ENCODE results near the gene HCN4. TPM values are rescaled to one million over a fixed set of nuclear protein-coding genes. Genes with fewer than 3 reads are reported as not detected.
A peak's percentile ranks its signal among the peaks of the same experiment; 100 is the strongest.

Gene HCN4
- total RNA-seq, 2 donors from 2014 or later: not detected

DNA sequence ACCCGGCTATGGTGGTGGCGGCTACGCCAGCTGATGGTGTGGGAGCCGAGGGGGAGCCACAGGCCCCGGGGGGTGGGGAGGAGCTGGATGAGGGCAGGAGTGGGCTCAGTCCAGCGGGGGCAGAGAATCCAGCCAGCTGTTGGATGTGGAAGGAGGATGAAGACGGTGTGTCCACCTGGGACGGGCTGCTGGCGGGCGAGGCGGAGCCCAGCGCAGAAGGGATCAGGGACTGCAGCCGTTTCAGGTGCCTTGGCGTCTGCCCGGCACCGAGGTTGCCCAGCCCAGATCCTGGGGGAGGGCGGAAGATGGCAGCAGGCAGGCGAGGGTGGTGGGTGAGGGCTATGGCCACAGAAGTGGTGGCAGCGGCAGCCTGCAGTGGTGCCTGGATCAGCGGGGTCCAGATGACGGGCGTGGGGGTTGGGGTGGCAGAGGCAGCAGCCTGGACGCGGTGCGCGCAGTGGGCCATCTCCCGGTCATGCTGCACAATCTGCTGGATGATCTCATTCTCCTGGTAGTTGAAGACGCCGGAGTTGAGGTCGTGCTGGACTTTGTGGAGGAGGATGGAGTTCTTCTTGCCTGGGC is 45.3 kb downstream of the HCN4 start:
- H3K27me3 Mint-ChIP-seq: peaks cover 48% of the 10 kb centered on the region
- H3K27ac Mint-ChIP-seq: no peak overlapping the region
- H3K4me1 Mint-ChIP-seq: peaks cover 4% of the 10 kb centered on the region
- H3K4me3 Mint-ChIP-seq: no peak overlapping the region
- H3K36me3 Mint-ChIP-seq (ENCODE audit: low read depth): peaks cover 3% of the 10 kb centered on the region
- H3K9me3 ChIP-seq (ENCODE audit: control insufficient read depth, low read length, poor library complexity, severe bottlenecking): no peaks in the 10 kb centered on the region
- ATAC-seq: no peak
- DNase-seq: no peak

DNA sequence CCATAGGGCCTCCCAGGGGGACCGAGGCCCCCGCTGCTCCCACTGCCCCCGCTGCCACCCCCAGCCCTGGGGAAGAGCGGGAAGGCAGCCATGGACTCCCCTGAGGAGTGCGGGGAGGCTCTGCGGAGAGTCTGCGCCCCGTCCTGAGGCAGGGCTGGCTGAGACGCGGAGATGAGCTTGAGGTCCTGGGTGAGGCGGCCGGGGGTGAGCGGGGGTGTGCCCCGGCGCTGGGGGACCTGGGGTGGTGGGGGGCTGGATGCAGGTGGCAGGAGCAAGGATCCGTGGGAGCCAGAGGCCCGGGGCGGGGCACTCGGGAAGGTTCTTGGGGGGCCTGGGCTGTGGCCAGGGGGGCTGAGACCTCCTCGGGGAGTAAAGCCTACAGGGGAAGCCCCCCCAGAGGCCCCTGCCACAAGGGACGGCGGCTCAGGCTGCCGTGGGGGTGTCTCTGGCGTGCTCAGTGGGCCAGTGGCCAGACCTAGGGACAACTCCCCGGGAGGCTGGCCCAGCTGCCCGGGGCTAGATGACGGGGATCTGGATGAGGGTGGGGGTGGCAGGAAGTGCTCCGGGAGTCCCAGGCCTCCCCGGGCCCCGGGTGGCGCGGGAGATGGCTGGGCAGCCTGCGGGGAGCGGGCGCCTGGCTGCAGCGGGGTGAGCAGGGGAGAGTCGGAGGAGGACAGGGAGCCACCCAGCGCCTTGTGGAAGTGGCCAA is 45.9 kb downstream of the HCN4 start:
- ATAC-seq (no peak), DNase-seq (no peak)
- Mint-ChIP-seq H3K36me3 (ENCODE audit: low read depth) (peaks cover 3% of the 10 kb centered on the region), H3K4me1 (peaks cover 4% of the 10 kb centered on the region), H3K27ac (no peak overlapping the region), H3K27me3 (peaks cover 42% of the 10 kb centered on the region), H3K4me3 (no peak overlapping the region)
- no peaks in the 10 kb centered on the region for H3K9me3 ChIP-seq (ENCODE audit: control insufficient read depth, low read length, poor library complexity, severe bottlenecking)

DNA sequence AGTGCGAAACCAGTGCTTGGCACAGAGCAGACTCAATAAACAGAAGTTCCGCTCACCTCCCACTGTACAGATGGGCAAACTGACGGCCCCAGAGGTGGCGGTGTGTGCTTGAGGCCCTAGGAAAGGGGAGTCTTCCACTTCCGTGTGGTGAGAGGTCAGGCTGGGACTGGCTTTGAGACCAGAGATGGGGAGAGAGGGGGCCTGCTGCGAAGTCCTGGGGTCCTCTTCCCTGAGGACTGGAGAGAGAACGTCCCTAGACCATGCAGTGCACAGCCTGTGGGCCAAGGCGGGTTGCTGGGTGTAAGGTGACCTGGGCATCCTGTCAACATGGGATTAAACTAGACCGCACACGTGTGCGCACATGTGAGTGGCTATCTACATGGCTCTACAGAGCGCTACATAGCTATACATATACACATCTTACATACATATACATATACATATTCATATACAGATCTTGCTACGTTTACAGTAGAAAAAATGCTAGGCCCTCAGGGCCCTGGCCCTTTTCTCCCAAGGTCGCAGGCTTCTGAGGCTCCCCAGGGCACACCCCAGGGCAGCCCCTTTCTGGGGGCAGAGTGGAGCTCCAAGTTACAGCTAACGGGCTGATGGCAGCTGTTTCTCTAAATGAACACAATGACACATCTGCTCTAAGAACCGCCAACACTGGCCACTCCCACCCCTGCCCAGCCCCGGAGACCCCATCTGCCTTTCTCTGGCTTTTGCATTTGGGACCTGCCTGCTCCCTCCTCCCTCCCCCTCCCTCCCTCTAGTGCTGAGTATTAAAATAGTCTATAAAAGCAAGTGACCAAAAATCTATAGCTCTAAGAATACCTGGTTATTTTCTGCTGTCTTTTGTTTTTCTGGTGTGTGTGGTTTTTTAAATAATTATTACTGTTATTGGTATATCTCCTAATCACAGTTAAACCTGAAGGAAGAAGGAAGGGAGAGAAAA is 47.0 kb downstream of the HCN4 start:
- H3K4me3 Mint-ChIP-seq: no peak overlapping the region
- peaks cover 7% of the 10 kb centered on the region for H3K36me3 Mint-ChIP-seq (ENCODE audit: low read depth)
- ATAC-seq (no peak), DNase-seq (no peak)
- peaks cover 41% of the 10 kb centered on the region for H3K27me3 Mint-ChIP-seq
- H3K9me3 ChIP-seq (ENCODE audit: control insufficient read depth, low read length, poor library complexity, severe bottlenecking): no peaks in the 10 kb centered on the region
- no peak overlapping the region for H3K27ac Mint-ChIP-seq
- peaks cover 5% of the 10 kb centered on the region for H3K4me1 Mint-ChIP-seq

DNA sequence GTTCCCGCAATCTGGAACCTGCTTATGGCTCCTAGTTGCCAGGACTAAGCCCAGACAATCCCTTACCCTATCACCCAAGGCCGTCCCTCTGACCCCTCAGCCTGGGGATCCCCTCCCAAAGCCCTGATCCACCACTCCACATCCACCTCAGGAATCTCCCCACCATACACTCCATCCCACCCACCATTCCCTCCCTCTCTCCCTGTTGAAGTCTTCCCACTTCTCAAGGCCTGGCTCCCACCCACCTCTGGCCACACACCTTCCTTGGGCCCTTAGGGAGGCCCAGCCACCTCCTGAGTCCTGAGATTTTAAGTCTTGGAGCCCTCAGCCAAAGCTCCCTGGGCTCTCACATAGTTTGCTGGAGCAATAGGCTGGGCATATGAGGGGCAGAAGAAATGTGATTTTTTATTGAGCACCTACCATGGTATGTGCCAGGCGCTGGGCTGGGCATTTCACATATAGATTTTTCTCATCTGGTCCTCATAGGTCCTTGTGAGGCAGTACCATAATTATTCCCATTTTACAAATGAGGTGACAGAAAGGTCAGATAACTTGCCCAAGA is 48.1 kb downstream of the HCN4 start:
- Mint-ChIP-seq H3K4me1 (peaks cover 5% of the 10 kb centered on the region), H3K27me3 (peaks cover 33% of the 10 kb centered on the region), H3K36me3 (ENCODE audit: low read depth) (peaks cover 7% of the 10 kb centered on the region), H3K4me3 (no peak overlapping the region), H3K27ac (no peak overlapping the region)
- no peak for ATAC-seq
- no peak for DNase-seq
- H3K9me3 ChIP-seq (ENCODE audit: control insufficient read depth, low read length, poor library complexity, severe bottlenecking): no peaks in the 10 kb centered on the region

DNA sequence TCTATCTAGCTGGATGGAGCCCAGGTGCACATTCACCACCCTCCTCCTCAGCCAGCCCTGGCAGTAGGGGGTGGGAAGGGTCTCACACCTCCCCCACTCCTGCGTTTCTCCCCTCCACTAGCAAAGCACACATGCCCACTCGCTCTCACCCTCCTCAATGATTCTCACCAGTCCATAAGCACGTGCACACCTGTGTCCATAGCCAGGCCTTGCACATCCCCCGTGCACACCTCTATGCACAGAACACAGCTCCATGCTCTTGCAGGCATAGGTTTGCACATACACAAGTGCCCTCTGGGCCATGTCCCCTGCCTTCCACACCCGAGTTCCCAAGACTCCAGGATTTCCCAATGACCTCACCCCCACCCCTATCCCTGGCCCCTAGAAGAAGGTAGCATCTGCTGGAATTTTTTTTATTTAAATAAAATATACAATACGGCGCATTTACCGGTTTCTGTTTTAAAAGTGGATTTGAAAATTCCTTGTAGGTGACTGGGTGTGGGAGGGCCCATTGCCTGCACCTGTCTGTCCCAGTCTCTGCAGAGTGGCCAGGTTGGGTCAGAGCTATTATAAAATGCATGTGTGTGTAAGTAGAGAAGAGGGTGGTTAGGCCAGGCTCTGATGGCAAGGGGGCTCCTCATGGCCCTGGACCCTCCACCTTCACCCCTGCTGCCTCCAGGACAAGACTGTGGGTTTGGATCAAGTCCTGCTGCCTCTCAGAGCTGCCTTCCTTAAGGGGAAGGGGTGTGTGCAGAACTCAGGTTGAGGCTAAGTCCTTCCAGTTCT is 49.1 kb downstream of the HCN4 start:
- Mint-ChIP-seq H3K36me3 (ENCODE audit: low read depth) (peaks cover 7% of the 10 kb centered on the region), H3K27ac (no peak overlapping the region), H3K4me3 (no peak overlapping the region), H3K4me1 (peaks cover 2% of the 10 kb centered on the region), H3K27me3 (peaks cover 30% of the 10 kb centered on the region)
- H3K9me3 ChIP-seq (ENCODE audit: control insufficient read depth, low read length, poor library complexity, severe bottlenecking): no peaks in the 10 kb centered on the region
- DNase-seq (no peak), ATAC-seq (no peak)

GRCh38 chr15:73318463-73319351 is 50.1 kb downstream of the HCN4 start:
- Mint-ChIP-seq H3K4me1 (peaks cover 2% of the 10 kb centered on the region), H3K27ac (no peak overlapping the region), H3K36me3 (ENCODE audit: low read depth) (peaks cover 7% of the 10 kb centered on the region), H3K4me3 (no peak overlapping the region), H3K27me3 (peaks cover 36% of the 10 kb centered on the region)
- ATAC-seq: peak; percentile 32
- H3K9me3 ChIP-seq (ENCODE audit: control insufficient read depth, low read length, poor library complexity, severe bottlenecking): no peaks in the 10 kb centered on the region
- DNase-seq: no peak

- H3K9me3 ChIP-seq (ENCODE audit: control insufficient read depth, low read length, poor library complexity, severe bottlenecking): no peaks in the 10 kb centered on the region
- ATAC-seq: no peak
- no peak for DNase-seq
- Mint-ChIP-seq H3K27me3 (peaks cover 36% of the 10 kb centered on the region), H3K27ac (no peak overlapping the region), H3K4me1 (peaks cover 2% of the 10 kb centered on the region), H3K4me3 (no peak overlapping the region), H3K36me3 (ENCODE audit: low read depth) (peaks cover 7% of the 10 kb centered on the region)
Observed at GRCh38 chr15:73317651-73318462, 50.9 kb downstream of the HCN4 start.

- H3K4me1 Mint-ChIP-seq: peaks cover 2% of the 10 kb centered on the region
- no peak for ATAC-seq
Observed at GRCh38 chr15:73313861-73314260, 54.9 kb downstream of the HCN4 start.

GRCh38 chr15:73308305-73308704 is 60.5 kb downstream of the HCN4 start:
- H3K27me3 Mint-ChIP-seq: no peaks in the 10 kb centered on the region
- H3K9me3 ChIP-seq (ENCODE audit: control insufficient read depth, low read length, poor library complexity, severe bottlenecking): no peaks in the 10 kb centered on the region
- H3K4me3 Mint-ChIP-seq: no peak overlapping the region
- no peak overlapping the region for H3K27ac Mint-ChIP-seq
- DNase-seq: no peak
- no peaks in the 10 kb centered on the region for H3K36me3 Mint-ChIP-seq (ENCODE audit: low read depth)
- peaks cover 4% of the 10 kb centered on the region for H3K4me1 Mint-ChIP-seq
- ATAC-seq: no peak

More at GRCh38 chr15:73313861-73314260, 54.9 kb downstream of the HCN4 start:
- H3K4me3 Mint-ChIP-seq: no peak overlapping the region
- H3K36me3 Mint-ChIP-seq (ENCODE audit: low read depth): peaks cover 4% of the 10 kb centered on the region
- no peaks in the 10 kb centered on the region for H3K9me3 ChIP-seq (ENCODE audit: control insufficient read depth, low read length, poor library complexity, severe bottlenecking)
- peaks cover 12% of the 10 kb centered on the region for H3K27me3 Mint-ChIP-seq
- no peak overlapping the region for H3K27ac Mint-ChIP-seq
- no peak for DNase-seq

GRCh38 chr15:73305331-73306211 is 63.2 kb downstream of the HCN4 start:
- no peak overlapping the region for H3K27ac Mint-ChIP-seq
- no peak overlapping the region for H3K4me3 Mint-ChIP-seq
- peak; percentile 44 for ATAC-seq
- no peaks in the 10 kb centered on the region for H3K9me3 ChIP-seq (ENCODE audit: control insufficient read depth, low read length, poor library complexity, severe bottlenecking)
- peaks cover 4% of the 10 kb centered on the region for H3K4me1 Mint-ChIP-seq
- peaks cover 7% of the 10 kb centered on the region for H3K36me3 Mint-ChIP-seq (ENCODE audit: low read depth)
- no peak for DNase-seq
- no peaks in the 10 kb centered on the region for H3K27me3 Mint-ChIP-seq
